ENCODE results near the gene PDCD2L. TPM values are rescaled to one million over a fixed set of nuclear protein-coding genes. Genes with fewer than 3 reads are reported as not detected.
"Not testable (repeated sequence)": the region's sequence is repeated elsewhere in the genome, so short reads cannot be mapped to it uniquely, and the experiment has no call there.

Gene PDCD2L
- total RNA-seq, 1 donor from 2014 or later: 18.1 TPM

- Mint-ChIP-seq H3K4me3 (ENCODE audit: low read depth) (no peak overlapping the region), H3K27ac (no peak overlapping the region)
Measured at GRCh38 chr19:34399886-34400285, 4.3 kb upstream of the PDCD2L start.

GRCh38 chr19:34400844-34401243 lies 3.4 kb upstream of the PDCD2L start:
- H3K4me3 Mint-ChIP-seq (ENCODE audit: low read depth); DNase-seq (ENCODE audit: low spot score, unreplicated experiment); H3K9me3 Mint-ChIP-seq (ENCODE audit: low read depth); H3K27ac Mint-ChIP-seq; H3K27me3 Mint-ChIP-seq; H3K4me1 Mint-ChIP-seq (ENCODE audit: low read depth): not testable (repeated sequence)
- peaks cover 13% of the 10 kb centered on the region for H3K36me3 Mint-ChIP-seq (ENCODE audit: insufficient read depth)

More at GRCh38 chr19:34399886-34400285, 4.3 kb upstream of the PDCD2L start:
- DNase-seq (ENCODE audit: low spot score, unreplicated experiment): no peak
- Mint-ChIP-seq H3K4me1 (ENCODE audit: low read depth) (peaks cover 1% of the 10 kb centered on the region), H3K36me3 (ENCODE audit: insufficient read depth) (peaks cover 16% of the 10 kb centered on the region), H3K27me3 (no peaks in the 10 kb centered on the region), H3K9me3 (ENCODE audit: low read depth) (no peaks in the 10 kb centered on the region)
- no peak for TF ChIP-seq CTCF (IDR thresholded peaks at IDR 0.05; ENCODE audit: unreplicated experiment)

- Mint-ChIP-seq H3K4me1 (ENCODE audit: low read depth) (peaks cover 1% of the 10 kb centered on the region), H3K27me3 (no peaks in the 10 kb centered on the region), H3K9me3 (ENCODE audit: low read depth) (no peaks in the 10 kb centered on the region), H3K4me3 (ENCODE audit: low read depth) (no peak overlapping the region), H3K27ac (peak overlapping the region; percentile 51), H3K36me3 (ENCODE audit: insufficient read depth) (peaks cover 13% of the 10 kb centered on the region)
- TF ChIP-seq CTCF (IDR thresholded peaks at IDR 0.05; ENCODE audit: unreplicated experiment): no peak
- no peak for DNase-seq (ENCODE audit: low spot score, unreplicated experiment)
Measured at GRCh38 chr19:34402074-34402600, 2.1 kb upstream of the PDCD2L start.

- H3K27ac Mint-ChIP-seq: peak overlapping the region; percentile 89
Measured at GRCh38 chr19:34403784-34404108, 453 bp upstream of the PDCD2L start.

GRCh38 chr19:34405892-34406660 lies 1.9 kb downstream of the PDCD2L start:
- TF ChIP-seq CTCF (IDR thresholded peaks at IDR 0.05; ENCODE audit: unreplicated experiment): no peak
- peaks cover 15% of the 10 kb centered on the region for H3K36me3 Mint-ChIP-seq (ENCODE audit: insufficient read depth)

More at GRCh38 chr19:34403784-34404108, 453 bp upstream of the PDCD2L start:
- no peak for DNase-seq (ENCODE audit: low spot score, unreplicated experiment)
- H3K36me3 Mint-ChIP-seq (ENCODE audit: insufficient read depth): peaks cover 13% of the 10 kb centered on the region
- H3K9me3 Mint-ChIP-seq (ENCODE audit: low read depth): no peaks in the 10 kb centered on the region
- peak overlapping the region; percentile 91 for H3K4me3 Mint-ChIP-seq (ENCODE audit: low read depth)
- H3K27me3 Mint-ChIP-seq: no peaks in the 10 kb centered on the region
- peaks cover 1% of the 10 kb centered on the region for H3K4me1 Mint-ChIP-seq (ENCODE audit: low read depth)
- no peak for TF ChIP-seq CTCF (IDR thresholded peaks at IDR 0.05; ENCODE audit: unreplicated experiment)

GRCh38 chr19:34408411-34408810 lies 4.2 kb downstream of the PDCD2L start:
- Mint-ChIP-seq H3K4me3 (ENCODE audit: low read depth) (no peak overlapping the region), H3K36me3 (ENCODE audit: insufficient read depth) (peaks cover 14% of the 10 kb centered on the region), H3K9me3 (ENCODE audit: low read depth) (no peaks in the 10 kb centered on the region), H3K27me3 (no peaks in the 10 kb centered on the region), H3K27ac (no peak overlapping the region), H3K4me1 (ENCODE audit: low read depth) (peaks cover 1% of the 10 kb centered on the region)
- no peak for DNase-seq (ENCODE audit: low spot score, unreplicated experiment)
- TF ChIP-seq CTCF (IDR thresholded peaks at IDR 0.05; ENCODE audit: unreplicated experiment): no peak

More at GRCh38 chr19:34405892-34406660, 1.9 kb downstream of the PDCD2L start:
- Mint-ChIP-seq H3K27ac (no peak overlapping the region), H3K4me1 (ENCODE audit: low read depth) (peaks cover 1% of the 10 kb centered on the region), H3K27me3 (no peaks in the 10 kb centered on the region), H3K4me3 (ENCODE audit: low read depth) (peak overlapping the region; percentile 24), H3K9me3 (ENCODE audit: low read depth) (no peaks in the 10 kb centered on the region)
- DNase-seq (ENCODE audit: low spot score, unreplicated experiment): no peak

All from progenitor cell of endocrine pancreas (in vitro differentiated cells).